Endothelial cell of umbilical vein (primary cell): ENCODE measurements around the gene ANTXRL.

Experiments used
- CTCF ChIP-seq, 2 donors: IDR thresholded peaks; 1 replicate in 1 of 2; 2 replicates in 1 of 2; pipeline ENCODE4 v1.5.1; 2011; ENCODE audit warnings: low read length in 2 of 2, mild to moderate bottlenecking in 2 of 2, moderate library complexity in 2 of 2, control low read depth in 1 of 2, inconsistent platforms in 1 of 2, low read depth in 1 of 2; ENCODE audit not compliant: insufficient read depth in 1 of 2; ENCODE audit errors: extremely low read depth in 1 of 2
- EZH2 ChIP-seq: IDR thresholded peaks from 2 replicates; pipeline ENCODE4 v1.6.1; 2012; ENCODE audit warnings: borderline replicate concordance, low read depth, mild to moderate bottlenecking, moderate library complexity, low read length, inconsistent platforms; ENCODE audit not compliant: severe bottlenecking
- POLR2A ChIP-seq: IDR thresholded peaks from 2 replicates; pipeline ENCODE4 v1.6.1; 2012; ENCODE audit warnings: low read depth, mild to moderate bottlenecking, control low read depth, low read length
- POLR2AphosphoS5 ChIP-seq: IDR thresholded peaks from 2 replicates; pipeline ENCODE4 v1.6.1; 2012; ENCODE audit warnings: low read depth, mild to moderate bottlenecking, control low read depth, low read length, moderate library complexity; ENCODE audit not compliant: insufficient read depth

- TF ChIP-seq CTCF (IDR thresholded peaks at IDR 0.05; ENCODE audit: extremely low read depth in 1 of 2, insufficient read depth in 1 of 2, low read depth in 1 of 2, low read length in 2 of 2): no peak
- TF ChIP-seq EZH2: no peak
- no peak for TF ChIP-seq POLR2A
- no peak for TF ChIP-seq POLR2AphosphoS5
Measured at GRCh38 chr10:46290101-46290886, 3.5 kb downstream of the ANTXRL start.
